H1 (cell line): ENCODE data around the gene RXRA. TPM values are rescaled to one million over a fixed set of nuclear protein-coding genes. Genes with fewer than 3 reads are reported as not detected.

Experiments used
- CTCF ChIA-PET: fragments of 300-600 bp; sonication (Branson Sonifier 250); formaldehyde crosslinking; loops from one replicate; lab custom pipeline; 2021; ENCODE audit not compliant: partially characterized antibody; lab: Charles Lee
- POLR2A ChIA-PET: fragments of 300-600 bp; sonication (Branson Sonifier 250); formaldehyde crosslinking; loops from one replicate; lab custom pipeline; 2021; ENCODE audit warnings: inconsistent platforms; ENCODE audit not compliant: partially characterized antibody; lab: Charles Lee
- DNase-seq, 2 experiments: peaks; one replicate each; pipeline versions ENCODE4 v3.0.0 to v3.0.0-alpha.2; 2010 to 2022; ENCODE audit warnings: low spot score in 2 of 2, low read depth in 1 of 2, mixed read lengths in 1 of 2
- FAIRE-seq: peaks from 2 replicates; lab custom pipeline; 2011; peaks lifted over from hg19 to GRCh38; lab: Jason Lieb, UNC
- H2AFZ ChIP-seq: 2 replicates; pipeline ENCODE4 v1.8.1; 2012; ENCODE audit warnings: low read length, inconsistent platforms
- H2AK5ac ChIP-seq: 2 replicates; pipeline ENCODE4 v1.6.1; 2013; ENCODE audit warnings: low read depth, low read length
- H2BK120ac ChIP-seq: replicated peaks from 2 replicates; pipeline ENCODE3; 2013; ENCODE audit warnings: low read depth, low read length, inconsistent platforms
- H2BK12ac ChIP-seq: 2 replicates; pipeline ENCODE4 v1.6.1; 2013; ENCODE audit warnings: low read depth, low read length
- H2BK15ac ChIP-seq: 2 replicates; pipeline ENCODE4 v1.6.1; 2013; ENCODE audit warnings: low read length
- H2BK20ac ChIP-seq: 2 replicates; pipeline ENCODE4 v1.6.1; 2013; ENCODE audit warnings: low read length
- H2BK5ac ChIP-seq: 2 replicates; pipeline ENCODE4 v1.6.1; 2013; ENCODE audit warnings: low read depth, low read length
- H3K14ac ChIP-seq: 2 replicates; pipeline ENCODE4 v1.6.1; 2013; ENCODE audit warnings: inconsistent platforms; ENCODE audit not compliant: insufficient read length
- H3K18ac ChIP-seq: 2 replicates; pipeline ENCODE4 v1.6.1; 2013; ENCODE audit warnings: low read length; ENCODE audit errors: extremely low read depth
- H3K23ac ChIP-seq: 2 replicates; pipeline ENCODE4 v1.6.1; 2013; ENCODE audit warnings: inconsistent platforms; ENCODE audit not compliant: insufficient read length
- H3K23me2 ChIP-seq: 2 replicates; pipeline ENCODE4 v1.6.1; 2013; ENCODE audit warnings: low read depth, low read length
- H3K27ac ChIP-seq: 2 replicates; pipeline ENCODE4 v1.6.1; 2011; ENCODE audit warnings: low read depth, low read length, inconsistent platforms
- H3K27me3 ChIP-seq, 4 experiments: replicated peaks in 1 of 4; 1 replicate in 1 of 4; 2 replicates in 3 of 4; pipeline versions ENCODE4 v1.6.1 to v1.8.1; 2011 to 2013; ENCODE audit warnings: low read length in 3 of 4, mild to moderate bottlenecking in 3 of 4, inconsistent platforms in 2 of 4, mixed read lengths in 2 of 4, moderate library complexity in 1 of 4; ENCODE audit not compliant: control insufficient read depth in 3 of 4, insufficient read depth in 3 of 4; ENCODE audit errors: extremely low read depth in 1 of 4
- H3K36me3 ChIP-seq, 4 experiments: 2 replicates each; pipeline versions ENCODE4 v1.6.1 to v1.8.1; 2011 to 2013; ENCODE audit warnings: mild to moderate bottlenecking in 4 of 4, low read length in 3 of 4, moderate library complexity in 2 of 4, control low read depth in 1 of 4, inconsistent platforms in 1 of 4; ENCODE audit not compliant: insufficient read depth in 4 of 4, control insufficient read depth in 2 of 4
- H3K4ac ChIP-seq: replicated peaks from 2 replicates; pipeline ENCODE3; 2013; ENCODE audit warnings: low read length, low read depth, mixed read lengths, inconsistent platforms; ENCODE audit not compliant: insufficient read length
- H3K4me1 ChIP-seq, 4 experiments: replicated peaks in 1 of 4; 1 replicate in 1 of 4; 2 replicates in 3 of 4; pipeline versions ENCODE4 v1.6.1 to v1.8.1; 2011 to 2013; ENCODE audit warnings: low read length in 3 of 4, inconsistent platforms in 2 of 4, mixed read lengths in 1 of 4; ENCODE audit not compliant: insufficient read depth in 4 of 4, control insufficient read depth in 3 of 4
- H3K4me2 ChIP-seq, 2 experiments: 2 replicates each; pipeline versions ENCODE4 v1.6.1 to v1.8.1; 2011 to 2013; ENCODE audit warnings: low read depth in 2 of 2, low read length in 2 of 2, control low read depth in 1 of 2, inconsistent platforms in 1 of 2, mild to moderate bottlenecking in 1 of 2; ENCODE audit not compliant: insufficient read depth in 1 of 2
- H3K4me3 ChIP-seq, 4 experiments: fragments of 200-600, 300-600 bp in 1 of 4; sonication (generic), shearing (Covaris generic), sonication (Bioruptor Twin) in 1 of 4; 2 replicates each; pipeline versions ENCODE4 v1.5.1 to v1.8.1; 2011 to 2016; ENCODE audit warnings: low read length in 4 of 4, low read depth in 3 of 4, control low read depth in 2 of 4, inconsistent platforms in 2 of 4, mild to moderate bottlenecking in 2 of 4, mixed read lengths in 1 of 4, moderate library complexity in 1 of 4; ENCODE audit not compliant: insufficient read depth in 2 of 4; ENCODE audit errors: extremely low read depth in 1 of 4
- H3K56ac ChIP-seq: replicated peaks from 2 replicates; pipeline ENCODE3; 2013; ENCODE audit warnings: low read depth, mild to moderate bottlenecking, mixed read lengths, low read length, inconsistent platforms; ENCODE audit not compliant: insufficient read length
- H3K79me1 ChIP-seq: 2 replicates; pipeline ENCODE4 v1.6.1; 2013; ENCODE audit warnings: low read depth, low read length, control low read depth
- H3K79me2 ChIP-seq, 2 experiments: 2 replicates each; pipeline versions ENCODE4 v1.6.1 to v1.8.1; 2012 to 2013; ENCODE audit warnings: low read length in 2 of 2, mild to moderate bottlenecking in 2 of 2, inconsistent platforms in 1 of 2; ENCODE audit not compliant: insufficient read depth in 2 of 2, control insufficient read depth in 1 of 2
- H3K9ac ChIP-seq, 4 experiments: replicated peaks in 1 of 4; 1 replicate in 1 of 4; 2 replicates in 3 of 4; pipeline versions ENCODE4 v1.6.1 to v1.8.1; 2011 to 2013; ENCODE audit warnings: low read depth in 3 of 4, low read length in 3 of 4, control low read depth in 2 of 4, mild to moderate bottlenecking in 2 of 4, moderate library complexity in 2 of 4, inconsistent platforms in 1 of 4; ENCODE audit errors: extremely low read depth in 1 of 4
- H3K9me3 ChIP-seq, 2 experiments: 2 replicates each; pipeline versions ENCODE4 v1.6.1 to v1.8.1; 2012 to 2013; ENCODE audit warnings: mild to moderate bottlenecking in 2 of 2, moderate library complexity in 2 of 2, control low read depth in 1 of 2, inconsistent platforms in 1 of 2, low read depth in 1 of 2, low read length in 1 of 2, mixed read lengths in 1 of 2; ENCODE audit not compliant: insufficient read depth in 2 of 2
- H4K20me1 ChIP-seq, 2 experiments: replicated peaks in 1 of 2; 2 replicates each; pipeline versions ENCODE3 to v1.8.1; 2011 to 2013; ENCODE audit warnings: inconsistent platforms in 2 of 2, low read length in 2 of 2, mild to moderate bottlenecking in 1 of 2; ENCODE audit not compliant: insufficient read depth in 2 of 2, control insufficient read depth in 1 of 2
- H4K5ac ChIP-seq: 2 replicates; pipeline ENCODE4 v1.6.1; 2013; ENCODE audit warnings: low read length, low read depth, mixed read lengths, inconsistent platforms; ENCODE audit not compliant: insufficient read length
- H4K8ac ChIP-seq: 2 replicates; pipeline ENCODE4 v1.8.0; 2013; ENCODE audit warnings: mild to moderate bottlenecking, moderate library complexity, low read length, inconsistent platforms; ENCODE audit not compliant: insufficient read depth; ENCODE audit errors: extremely low read depth
- H4K91ac ChIP-seq: replicated peaks from 2 replicates; pipeline ENCODE3; 2013; ENCODE audit warnings: low read length, mixed read lengths, inconsistent platforms; ENCODE audit not compliant: insufficient read length
- ATF2 ChIP-seq: IDR thresholded peaks from 2 replicates; pipeline ENCODE4 v1.6.1; 2012; ENCODE audit warnings: low read length, inconsistent platforms
- BACH1 ChIP-seq: IDR thresholded peaks from 2 replicates; pipeline ENCODE4 v1.6.1; 2012; ENCODE audit warnings: low read length, improper control_type of control experiment
- CHD2 ChIP-seq: IDR thresholded peaks from 2 replicates; pipeline ENCODE4 v1.6.1; 2012; ENCODE audit warnings: low read length, improper control_type of control experiment
- KDM5A ChIP-seq: fragments of 200-600 bp; IDR thresholded peaks from 2 replicates; pipeline ENCODE4 v1.7.1; 2012; ENCODE audit warnings: mild to moderate bottlenecking, low read length, inconsistent platforms, mixed read lengths
- POLR2A ChIP-seq, 2 experiments: IDR thresholded peaks; 1 replicate in 1 of 2; 2 replicates in 1 of 2; pipeline ENCODE4 v1.6.1; 2011; ENCODE audit warnings: low read depth in 2 of 2, low read length in 2 of 2, mild to moderate bottlenecking in 2 of 2; ENCODE audit errors: control extremely low read depth in 1 of 2
- RAD21 ChIP-seq, 2 experiments: IDR thresholded peaks in 1 of 2; conservative IDR thresholded peaks in 1 of 2; 2 replicates each; pipeline ENCODE4 v1.6.1; 2011; ENCODE audit warnings: low read depth in 2 of 2, low read length in 2 of 2, improper control_type of control experiment in 1 of 2, inconsistent platforms in 1 of 2, mild to moderate bottlenecking in 1 of 2, moderate library complexity in 1 of 2
- RBBP5 ChIP-seq: IDR thresholded peaks from 2 replicates; pipeline ENCODE4 v1.7.1; 2012; ENCODE audit warnings: low read depth, mild to moderate bottlenecking, inconsistent platforms, low read length, moderate library complexity, borderline replicate concordance
- SIX5 ChIP-seq: IDR thresholded peaks from 2 replicates; pipeline ENCODE4 v1.6.1; 2011; ENCODE audit warnings: mild to moderate bottlenecking, low read depth, low read length
- SP4 ChIP-seq: IDR thresholded peaks from 2 replicates; pipeline ENCODE4 v1.6.1; 2012; ENCODE audit warnings: low read length, inconsistent platforms
- SRF ChIP-seq: IDR thresholded peaks from 2 replicates; pipeline ENCODE4 v1.6.1; 2011; ENCODE audit warnings: mild to moderate bottlenecking, low read depth, low read length, moderate library complexity
- YY1 ChIP-seq: IDR thresholded peaks from 2 replicates; pipeline ENCODE4 v1.6.1; 2011; ENCODE audit warnings: low read depth, mild to moderate bottlenecking, low read length
- WGBS, 2 experiments: shearing (Covaris generic) in 1 of 2; methylation state at CpG; one replicate each; pipeline versions ENCODE4 v1.1.6 to v1.1.7; 2013 to 2015; ENCODE audit warnings: low lambda C conversion rate in 2 of 2, mixed read lengths in 2 of 2, inconsistent platforms in 1 of 2, low coverage in 1 of 2, missing lambda C conversion rate in 1 of 2; ENCODE audit not compliant: insufficient replicate concordance in 2 of 2, insufficient coverage in 1 of 2, insufficient read length in 1 of 2; ENCODE audit errors: extremely low coverage in 1 of 2, missing lambda C conversion rate in 1 of 2; 5-methylcytosine and 5-hydroxymethylcytosine counted together
- polyA plus RNA-seq, 7 experiments: library from polyadenylated mRNA; depleted of rRNA in 3 of 7; stranded (reverse) in 5 of 7; unstranded in 2 of 7; fragments of >200 nt in 5 of 7; fragments of 200-250 nt in 2 of 7; gene quantifications; 1 replicate in 5 of 7; 2 replicates in 1 of 7; 4 replicates in 1 of 7; pipeline versions ENCODE4 v1.2.1 to v1.2.3, GENCODE V29; 2011 to 2013; ENCODE audit warnings: missing spikeins in 2 of 7, mixed read lengths in 2 of 7
- total RNA-seq: library from RNA; stranded (reverse); fragmentation: NEBNext Ultra II Directional; extraction: Animal tissue kit (Norgen Biotek cat#: 25700); gene quantifications from 2 replicates; pipeline ENCODE4 v1.2.1, GENCODE V29; 2021

RXRA gene
- total and polyA plus RNA-seq, 2 of the 8 experiments (the other 6 are each of a cell fraction or from before 2014, with no cell fraction given), result 9.8 to 29.4 TPM

GRCh38 chr9:134437403-134438194 is 111.3 kb downstream of the RXRA start:
- 84% methylated on average over 30 of the region's 31 CpGs; no CpG with 5 or more reads in 1 of the 2 experiments for WGBS, 2 experiments
- H2BK120ac ChIP-seq, result no peak overlapping the region
- peaks cover 0 to 3% (median 0%) of the 10 kb centered on the region in 4 experiments; a peak in 1 of 8 replicates for H3K36me3 ChIP-seq
- H2BK12ac ChIP-seq, result no peak overlapping the region
- no peak overlapping the region for H3K4me2 ChIP-seq
- no peak for FAIRE-seq
- no peak overlapping the region for H3K9ac ChIP-seq
- ChIA-PET POLR2A (interaction anchor here (1.0 kb wide), 1 partner anchor 58 kb away, joined by 3 read pairs; no protein-coding TSS in a partner anchor), CTCF (interaction anchor here (0.6 to 2.2 kb wide), 9 partner anchors 11 to 338 kb away, joined by 3 to 13 read pairs (median 4); no protein-coding TSS in a partner anchor)
- H3K4me1 ChIP-seq, result peaks cover 0 to 9% (median 4%) of the 10 kb centered on the region in 4 experiments; a peak in 4 of 7 replicates
- no peaks in the 10 kb centered on the region for H3K23me2 ChIP-seq
- no peak overlapping the region for H3K14ac ChIP-seq
- H2BK5ac ChIP-seq, result no peak overlapping the region
- no peak overlapping the region for H2BK20ac ChIP-seq
- H3K27ac ChIP-seq, result no peak overlapping the region
- H4K20me1 ChIP-seq, result peaks cover 0 to 5% of the 10 kb centered on the region in 2 experiments
- peak overlapping the region; percentile 45; the same call in 1 of the 2 replicates for H4K8ac ChIP-seq
- H3K4me3 ChIP-seq, result no peak overlapping the region
- H2AK5ac ChIP-seq, result no peak overlapping the region
- no peak overlapping the region for H4K91ac ChIP-seq
- H3K79me1 ChIP-seq, result no peaks in the 10 kb centered on the region
- no peak overlapping the region for H3K18ac ChIP-seq
- no peaks in the 10 kb centered on the region for H3K79me2 ChIP-seq
- H3K56ac ChIP-seq, result no peak overlapping the region
- no peak overlapping the region for H3K4ac ChIP-seq
- no peaks in the 10 kb centered on the region for H3K27me3 ChIP-seq
- no peak overlapping the region for H3K23ac ChIP-seq
- H2AFZ ChIP-seq, result no peak overlapping the region
- H2BK15ac ChIP-seq, result no peak overlapping the region
- DNase-seq, result no peak
- no peaks in the 10 kb centered on the region for H3K9me3 ChIP-seq
- H4K5ac ChIP-seq, result no peak overlapping the region
- no peak for TF ChIP-seq SP4
- no peak for TF ChIP-seq ATF2
- TF ChIP-seq CHD2, result no peak
- no peak for TF ChIP-seq RAD21 (IDR thresholded peaks at IDR 0.05 in 1 of 2, conservative IDR thresholded peaks at IDR 0.05 in 1 of 2; ENCODE audit: low read depth in 2 of 2, low read length in 2 of 2)
- no peak for TF ChIP-seq POLR2A (IDR thresholded peaks at IDR 0.05; ENCODE audit: control extremely low read depth in 1 of 2, low read depth in 2 of 2, low read length in 2 of 2)
- TF ChIP-seq SRF, result no peak
- no peak for TF ChIP-seq RBBP5
- no peak for TF ChIP-seq SIX5
- TF ChIP-seq BACH1, result no peak
- no peak for TF ChIP-seq KDM5A
- TF ChIP-seq YY1, result no peak
